ENCODE results near the gene PIGR. TPM values are rescaled to one million over a fixed set of nuclear protein-coding genes. Genes with fewer than 3 reads are reported as not detected.

The PIGR gene, protein sequence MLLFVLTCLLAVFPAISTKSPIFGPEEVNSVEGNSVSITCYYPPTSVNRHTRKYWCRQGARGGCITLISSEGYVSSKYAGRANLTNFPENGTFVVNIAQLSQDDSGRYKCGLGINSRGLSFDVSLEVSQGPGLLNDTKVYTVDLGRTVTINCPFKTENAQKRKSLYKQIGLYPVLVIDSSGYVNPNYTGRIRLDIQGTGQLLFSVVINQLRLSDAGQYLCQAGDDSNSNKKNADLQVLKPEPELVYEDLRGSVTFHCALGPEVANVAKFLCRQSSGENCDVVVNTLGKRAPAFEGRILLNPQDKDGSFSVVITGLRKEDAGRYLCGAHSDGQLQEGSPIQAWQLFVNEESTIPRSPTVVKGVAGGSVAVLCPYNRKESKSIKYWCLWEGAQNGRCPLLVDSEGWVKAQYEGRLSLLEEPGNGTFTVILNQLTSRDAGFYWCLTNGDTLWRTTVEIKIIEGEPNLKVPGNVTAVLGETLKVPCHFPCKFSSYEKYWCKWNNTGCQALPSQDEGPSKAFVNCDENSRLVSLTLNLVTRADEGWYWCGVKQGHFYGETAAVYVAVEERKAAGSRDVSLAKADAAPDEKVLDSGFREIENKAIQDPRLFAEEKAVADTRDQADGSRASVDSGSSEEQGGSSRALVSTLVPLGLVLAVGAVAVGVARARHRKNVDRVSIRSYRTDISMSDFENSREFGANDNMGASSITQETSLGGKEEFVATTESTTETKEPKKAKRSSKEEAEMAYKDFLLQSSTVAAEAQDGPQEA
- total RNA-seq (2022; extraction: Qiagen RNA extraction): 0.01 to 0.05 TPM (median 0.03 TPM) in 3 of 5 replicates, not detected in the others

DNA sequence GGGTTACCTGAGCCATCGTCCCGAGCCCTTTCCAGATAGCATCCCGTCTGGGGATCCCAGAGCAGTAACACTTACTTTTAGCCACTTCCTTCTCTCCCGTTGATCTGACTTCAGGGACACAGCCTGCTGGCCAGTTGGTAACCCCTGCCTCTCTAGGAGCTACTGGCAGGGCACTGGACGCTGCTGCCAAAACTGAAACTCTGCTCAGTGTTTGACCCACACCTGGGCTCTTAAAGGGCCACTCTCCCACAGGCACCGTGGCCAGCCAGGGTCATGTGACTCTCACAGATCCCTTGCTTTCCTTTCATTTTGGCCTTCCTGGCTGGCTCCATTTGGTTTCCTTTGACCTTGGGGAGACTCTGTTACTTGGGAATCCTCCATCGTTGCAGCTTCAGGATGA is at the start of gene PIGR:
Gene PIGR, minus strand, starts transcription at position 206 of the 400 bp plus-strand sequence. CDS start 5,935 bp downstream, outside the sequence.

DNA sequence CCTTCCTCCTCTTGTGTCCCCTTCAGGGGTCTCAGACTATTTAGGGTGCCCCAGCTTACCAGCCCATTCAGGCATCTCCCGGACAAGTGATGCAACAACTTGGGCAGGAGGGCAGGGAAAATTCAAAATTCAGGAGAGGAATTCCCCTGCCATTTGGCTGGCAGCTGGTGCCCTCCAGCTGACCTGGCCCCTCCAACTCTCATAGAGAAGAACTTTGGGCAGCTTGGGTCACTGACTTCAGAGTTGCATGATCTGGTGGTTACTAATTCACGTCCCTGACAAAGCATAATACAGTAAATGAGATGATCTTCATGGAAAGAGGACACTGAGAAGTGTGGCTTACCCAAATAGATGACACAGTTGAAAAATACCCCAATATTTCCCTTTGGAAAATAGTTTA is 24.2 kb upstream of the PIGR start, which contains the start of gene FCAMR:
Gene FCAMR, minus strand, starts transcription at position 15 of the 400 bp plus-strand sequence. CDS start 335 bp downstream, outside the sequence.

DNA sequence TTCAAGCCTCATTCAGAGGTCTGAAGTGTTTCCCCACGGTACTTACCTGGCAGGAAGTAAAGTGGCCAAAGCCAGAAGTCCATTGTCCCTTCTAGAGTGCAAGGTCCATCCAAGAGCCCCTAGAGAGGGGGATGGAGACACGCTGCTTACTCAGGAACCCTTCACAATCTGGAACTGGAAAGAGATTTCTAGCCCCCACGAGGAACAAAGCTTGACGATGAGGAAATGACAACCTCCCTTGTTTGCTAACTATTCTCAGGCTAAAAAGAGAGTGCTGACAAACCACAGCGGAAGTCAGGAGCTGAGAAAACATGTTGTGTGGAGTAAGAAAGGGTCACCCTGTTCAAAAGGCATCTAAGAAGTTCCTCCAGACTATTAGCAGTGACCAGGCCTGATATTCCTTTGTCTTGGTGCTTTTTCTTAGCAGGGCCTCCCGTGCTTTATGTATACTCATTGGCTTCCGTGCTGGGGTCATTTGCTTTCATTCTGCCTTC is 24.4 kb downstream of the PIGR start, which contains the start of gene FCMR:
Gene FCMR, minus strand, starts transcription at position 170 of the 494 bp plus-strand sequence. Its CDS starts 87 bp downstream, at position 83.

DNA sequence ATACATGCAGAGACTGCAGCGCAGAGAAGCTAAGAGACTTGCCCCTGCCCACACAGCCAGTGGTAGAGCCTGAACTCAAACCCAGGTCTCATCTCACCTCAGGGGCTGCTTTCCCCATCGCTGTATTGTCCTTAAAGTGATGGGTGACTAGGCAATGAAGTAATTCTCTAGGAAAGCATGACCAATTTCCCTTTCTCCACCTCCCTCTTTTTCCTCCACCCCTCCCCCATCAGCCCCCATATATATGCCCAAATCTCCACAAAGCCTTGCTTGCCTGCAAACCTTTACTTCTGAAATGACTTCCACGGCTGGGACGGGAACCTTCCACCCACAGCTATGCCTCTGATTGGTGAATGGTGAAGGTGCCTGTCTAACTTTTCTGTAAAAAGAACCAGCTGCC is 49.1 kb downstream of the PIGR start, which contains the start of gene IL24:
Gene IL24, plus strand, starts transcription at position 269 of the 400 bp plus-strand sequence. CDS start 390 bp downstream, outside the sequence.

Other genes with a start within 250 kb of the PIGR start
- gene IL19, start 175.7 kb downstream of the PIGR start, total RNA-seq (2022; extraction: Qiagen RNA extraction): not detected in 5 replicates
- not detected in 5 replicates for gene IL10, start 174.0 kb downstream of the PIGR start, total RNA-seq (2022; extraction: Qiagen RNA extraction)
- gene IL20, start 80.8 kb downstream of the PIGR start, total RNA-seq (2022; extraction: Qiagen RNA extraction): not detected in 5 replicates
- gene IL24, start 49.0 kb downstream of the PIGR start, total RNA-seq (2022; extraction: Qiagen RNA extraction): 0.25 to 0.61 TPM (median 0.54 TPM) in 5 replicates
- 3.4 to 7.7 TPM (median 5.1 TPM) in 5 replicates for gene FCMR, start 24.5 kb downstream of the PIGR start, total RNA-seq (2022; extraction: Qiagen RNA extraction)
- 0.08 TPM in 1 of 5 replicates, not detected in the others for gene FCAMR, start 24.0 kb upstream of the PIGR start, total RNA-seq (2022; extraction: Qiagen RNA extraction)
- 5.6 to 6.9 TPM (median 6.0 TPM) in 5 replicates for gene C1orf116, start 86.3 kb upstream of the PIGR start, total RNA-seq (2022; extraction: Qiagen RNA extraction)
- gene YOD1, start 104.7 kb upstream of the PIGR start, total RNA-seq (2022; extraction: Qiagen RNA extraction): 6.3 to 9.6 TPM (median 7.7 TPM) in 5 replicates
- 5.3 to 8.1 TPM (median 5.7 TPM) in 5 replicates for gene PFKFB2, start 106.8 kb upstream of the PIGR start, total RNA-seq (2022; extraction: Qiagen RNA extraction)
- 1.1 to 2.2 TPM (median 1.4 TPM) in 5 replicates for gene C4BPB, start 142.4 kb upstream of the PIGR start, total RNA-seq (2022; extraction: Qiagen RNA extraction)
- gene C4BPA, start 157.8 kb upstream of the PIGR start, total RNA-seq (2022; extraction: Qiagen RNA extraction): 0.45 to 0.99 TPM (median 0.53 TPM) in 5 replicates

Measured in A549 treated with Hydrocortisone at 1 μM for 4 hours (cell line).